GM11168 (cell line): ENCODE data around the gene TRIM29.
"Not testable (repeated sequence)": the region's sequence is repeated elsewhere in the genome, so short reads cannot be mapped to it uniquely, and the experiment has no call there.

Source experiments
- in situ Hi-C: fragments of 300-500 bp; cut with MboI; formaldehyde crosslinking; loops from one replicate; pipeline ENCODE4 v1.12.0; 2022; ENCODE audit warnings: low sequenced_read_pairs; ENCODE audit not compliant: unreplicated experiment

TRIM29 gene, protein sequence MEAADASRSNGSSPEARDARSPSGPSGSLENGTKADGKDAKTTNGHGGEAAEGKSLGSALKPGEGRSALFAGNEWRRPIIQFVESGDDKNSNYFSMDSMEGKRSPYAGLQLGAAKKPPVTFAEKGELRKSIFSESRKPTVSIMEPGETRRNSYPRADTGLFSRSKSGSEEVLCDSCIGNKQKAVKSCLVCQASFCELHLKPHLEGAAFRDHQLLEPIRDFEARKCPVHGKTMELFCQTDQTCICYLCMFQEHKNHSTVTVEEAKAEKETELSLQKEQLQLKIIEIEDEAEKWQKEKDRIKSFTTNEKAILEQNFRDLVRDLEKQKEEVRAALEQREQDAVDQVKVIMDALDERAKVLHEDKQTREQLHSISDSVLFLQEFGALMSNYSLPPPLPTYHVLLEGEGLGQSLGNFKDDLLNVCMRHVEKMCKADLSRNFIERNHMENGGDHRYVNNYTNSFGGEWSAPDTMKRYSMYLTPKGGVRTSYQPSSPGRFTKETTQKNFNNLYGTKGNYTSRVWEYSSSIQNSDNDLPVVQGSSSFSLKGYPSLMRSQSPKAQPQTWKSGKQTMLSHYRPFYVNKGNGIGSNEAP

DNA sequence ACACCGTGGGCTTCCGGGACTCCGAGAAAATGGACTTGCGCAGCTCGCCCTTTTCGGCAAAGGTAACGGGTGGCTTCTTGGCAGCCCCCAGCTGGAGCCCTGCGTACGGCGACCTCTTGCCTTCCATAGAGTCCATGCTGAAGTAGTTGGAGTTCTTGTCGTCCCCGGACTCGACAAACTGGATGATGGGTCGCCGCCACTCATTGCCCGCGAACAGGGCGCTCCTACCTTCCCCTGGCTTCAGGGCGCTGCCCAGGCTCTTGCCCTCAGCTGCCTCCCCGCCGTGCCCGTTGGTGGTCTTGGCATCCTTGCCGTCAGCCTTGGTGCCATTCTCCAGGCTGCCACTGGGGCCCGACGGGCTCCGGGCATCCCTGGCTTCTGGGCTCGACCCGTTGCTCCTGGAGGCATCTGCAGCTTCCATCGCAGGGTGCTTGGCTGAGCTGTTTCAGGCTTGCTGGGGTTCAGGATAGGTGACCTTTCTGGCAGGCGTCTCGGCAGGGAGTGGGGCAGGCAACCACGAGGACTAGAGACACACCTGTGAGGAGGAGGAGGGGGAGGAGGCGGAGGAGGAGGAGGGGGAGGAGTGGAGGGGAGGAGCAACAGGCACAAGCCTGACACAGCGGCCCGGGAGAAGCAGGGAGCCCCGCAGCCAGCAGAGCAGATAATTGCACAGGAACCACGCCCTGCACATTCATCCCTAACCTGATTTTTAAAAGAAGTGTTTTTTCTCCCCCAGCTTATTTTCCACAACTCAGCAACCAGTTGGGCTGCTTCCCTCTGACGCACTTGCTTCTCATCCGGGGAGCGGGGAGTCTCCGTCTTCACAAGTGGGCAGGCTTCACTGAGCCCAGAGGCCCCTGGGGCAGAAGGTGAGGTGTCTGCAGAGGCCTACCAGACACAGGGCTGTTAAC is at the start of gene TRIM29:
Gene TRIM29, minus strand, starts transcription at position 503 of the 911 bp plus-strand sequence. Its CDS starts 82 bp downstream, at position 421.
- in situ Hi-C loops: no loop called here

DNA sequence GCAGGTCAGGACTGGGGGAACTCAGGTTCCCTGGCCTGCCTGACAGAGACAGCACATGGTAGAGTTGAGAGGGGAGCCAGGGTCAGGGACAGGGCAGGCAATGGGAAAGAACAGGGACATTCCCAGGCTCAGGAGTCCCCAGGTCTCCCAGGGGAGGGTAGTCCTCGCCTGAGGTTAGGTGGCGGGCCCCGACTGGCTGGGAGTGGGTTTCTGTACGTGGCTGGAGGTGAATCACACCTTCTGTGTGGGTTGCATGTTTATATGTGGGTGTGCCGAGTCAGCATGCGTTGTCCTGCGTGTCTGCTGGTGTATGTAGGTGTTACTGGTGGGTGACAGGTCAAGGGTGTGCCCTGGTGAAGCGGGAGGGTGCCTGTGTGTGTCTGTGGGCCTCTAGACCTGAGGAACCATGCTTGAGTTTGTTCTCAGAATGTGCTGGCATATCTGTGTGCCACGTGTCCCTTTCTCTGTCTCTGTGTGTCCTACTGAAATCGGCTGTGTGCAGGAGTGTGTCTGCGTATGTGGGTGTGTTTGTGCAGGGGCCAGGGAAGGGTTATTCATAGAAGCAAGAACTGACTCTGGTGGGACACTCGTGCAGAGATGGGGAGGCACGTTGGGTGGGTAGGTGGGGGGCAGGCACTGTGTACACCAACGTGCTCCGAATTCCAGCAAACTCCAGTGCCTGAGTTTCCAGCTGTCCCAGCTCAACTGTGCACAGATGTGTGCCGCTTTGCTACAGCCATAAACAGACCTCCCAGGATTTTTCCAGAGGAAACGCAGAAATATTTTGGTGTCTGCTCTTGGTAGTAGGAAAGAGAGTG is 49.1 kb upstream of the TRIM29 start:
- in situ Hi-C loops: no loop called here

DNA sequence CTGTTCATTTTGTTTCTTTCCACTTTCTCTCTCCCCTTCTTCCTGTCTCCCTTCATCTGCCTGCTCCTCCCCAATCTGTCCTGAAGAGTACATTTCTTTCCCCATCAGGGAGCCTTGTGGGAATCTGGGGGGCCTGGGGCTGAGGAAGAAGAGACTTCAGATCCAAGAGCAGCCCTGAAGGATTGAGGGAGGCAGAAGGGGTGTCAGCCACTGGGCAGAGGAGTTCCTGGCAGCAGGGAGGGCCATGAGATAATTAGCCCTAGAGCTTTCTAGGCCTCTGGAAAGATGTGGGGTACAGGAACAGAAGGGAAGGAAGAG is 48.5 kb upstream of the TRIM29 start:
- in situ Hi-C loops: no loop called here

DNA sequence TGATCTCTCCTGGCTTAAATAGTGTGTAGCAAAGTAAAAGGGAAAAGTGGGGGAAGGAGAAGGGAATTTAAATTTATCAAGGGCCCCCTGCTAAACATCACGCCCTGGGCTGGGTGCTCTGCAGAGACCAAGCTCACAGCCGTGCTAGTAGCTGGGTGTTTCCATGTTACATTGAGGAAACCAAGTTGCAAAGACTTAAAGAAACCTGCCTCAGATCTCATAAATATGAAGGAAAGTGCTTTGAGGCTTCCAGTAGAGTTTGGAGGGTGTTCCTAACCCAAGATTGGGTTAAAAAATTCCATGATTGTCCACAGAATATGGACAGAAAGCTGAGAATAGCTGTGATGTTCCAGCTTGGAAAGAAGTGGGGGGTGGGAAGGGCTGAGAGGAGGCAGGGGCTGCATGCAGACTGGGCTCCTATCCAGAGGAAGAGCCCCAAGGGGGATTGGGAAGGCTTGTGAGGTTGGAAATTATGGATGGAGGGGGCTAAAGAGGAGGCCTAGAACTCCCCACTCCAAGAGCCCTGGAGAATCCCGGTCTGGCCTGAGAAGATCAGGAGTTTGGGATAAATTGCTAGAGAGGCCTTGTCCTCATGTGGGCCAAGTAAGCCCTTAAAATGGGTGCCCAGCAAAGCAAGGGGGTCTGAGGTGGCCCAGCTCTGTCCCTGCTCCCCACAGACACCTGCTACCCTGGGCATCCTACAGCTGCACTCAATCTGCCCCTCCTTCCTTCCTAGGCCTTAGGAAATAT is 48.0 kb upstream of the TRIM29 start:
- in situ Hi-C loops: no loop called here

DNA sequence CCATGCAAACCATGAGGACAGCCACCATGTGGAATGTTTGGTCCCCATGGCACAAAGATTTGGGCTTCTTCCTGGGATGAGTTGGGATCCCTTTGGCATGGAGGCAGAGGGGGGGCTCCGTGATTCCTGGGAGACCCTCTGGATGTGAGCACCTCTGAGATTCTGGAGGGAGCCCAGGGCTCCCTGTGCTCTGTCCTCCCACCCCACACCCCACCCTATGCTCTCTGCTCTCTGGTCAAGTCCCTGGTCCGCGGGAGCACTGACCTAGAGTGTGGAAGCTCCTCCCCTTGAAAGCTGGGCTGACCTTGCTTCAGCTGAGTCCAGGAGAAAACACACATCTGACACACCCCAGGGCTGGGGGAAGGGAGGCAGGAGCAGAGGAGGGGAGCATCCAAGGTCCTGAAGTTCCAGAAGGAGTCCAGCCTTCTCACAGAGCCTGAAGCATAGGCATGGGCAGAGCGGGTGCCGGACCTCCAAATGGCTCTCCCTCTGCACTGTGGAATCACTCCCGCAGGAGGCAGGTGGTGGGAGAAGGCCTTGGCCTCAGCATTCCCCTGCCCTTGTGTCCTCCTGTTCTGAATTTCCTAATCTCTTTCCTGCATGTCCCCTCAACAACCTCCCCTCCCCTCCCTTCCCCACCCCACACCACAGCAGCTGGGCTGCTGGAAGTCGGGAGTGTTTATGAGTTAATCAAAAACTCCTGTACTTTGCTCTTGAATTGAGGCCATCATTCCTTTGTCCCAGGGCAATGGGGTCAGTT is 47.2 kb upstream of the TRIM29 start:
- in situ Hi-C loops: no loop called here

DNA sequence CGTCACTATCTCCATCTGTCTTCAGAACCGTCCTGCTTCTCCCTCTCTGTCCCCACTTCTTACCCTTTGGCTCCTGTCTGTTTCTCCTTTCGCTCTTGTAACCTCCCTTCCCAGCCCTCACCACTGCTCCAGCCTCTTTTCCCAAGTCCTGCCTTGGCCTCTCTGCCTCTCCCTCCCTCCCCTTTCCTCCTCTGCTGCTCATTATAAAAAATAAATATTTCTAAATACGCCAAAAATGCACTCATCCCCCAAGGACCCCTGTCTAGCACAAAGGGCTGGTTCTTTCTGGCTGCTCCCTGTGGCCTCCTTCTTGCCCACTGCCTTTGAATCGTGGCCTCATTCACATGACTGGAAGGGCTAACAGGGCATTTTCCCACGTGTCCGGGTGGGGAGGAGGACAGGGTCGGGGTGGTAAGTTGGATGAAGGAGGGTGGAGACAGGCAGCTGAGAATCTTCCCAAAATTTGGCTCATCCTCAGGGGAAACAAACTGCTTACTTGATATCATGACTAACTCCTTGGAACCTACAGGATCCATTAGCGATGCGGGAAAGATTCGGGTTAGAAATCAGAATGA is 46.5 kb upstream of the TRIM29 start:
- in situ Hi-C loops: no loop called here

DNA sequence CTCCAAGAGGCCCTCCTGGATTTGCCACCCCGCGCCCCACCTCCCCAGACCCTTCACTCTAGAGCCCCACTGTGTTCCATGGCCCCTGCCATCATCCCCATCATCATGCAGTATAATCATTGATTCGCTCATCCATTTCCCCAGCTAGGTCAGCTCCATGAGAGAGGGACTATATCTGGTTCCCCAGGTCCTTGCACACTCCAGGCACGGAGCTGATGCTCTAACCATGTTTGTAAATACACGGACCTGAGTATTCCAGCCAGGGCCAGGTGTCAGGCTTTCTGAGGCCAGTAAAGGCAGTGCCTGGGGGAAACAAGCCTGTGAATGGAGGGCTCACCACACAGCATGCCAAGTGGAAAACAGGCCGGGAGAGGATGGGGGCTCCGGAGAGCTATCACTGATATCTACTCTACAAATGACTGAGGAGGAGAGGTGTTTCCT is 45.8 kb upstream of the TRIM29 start:
- in situ Hi-C loops: no loop called here

DNA sequence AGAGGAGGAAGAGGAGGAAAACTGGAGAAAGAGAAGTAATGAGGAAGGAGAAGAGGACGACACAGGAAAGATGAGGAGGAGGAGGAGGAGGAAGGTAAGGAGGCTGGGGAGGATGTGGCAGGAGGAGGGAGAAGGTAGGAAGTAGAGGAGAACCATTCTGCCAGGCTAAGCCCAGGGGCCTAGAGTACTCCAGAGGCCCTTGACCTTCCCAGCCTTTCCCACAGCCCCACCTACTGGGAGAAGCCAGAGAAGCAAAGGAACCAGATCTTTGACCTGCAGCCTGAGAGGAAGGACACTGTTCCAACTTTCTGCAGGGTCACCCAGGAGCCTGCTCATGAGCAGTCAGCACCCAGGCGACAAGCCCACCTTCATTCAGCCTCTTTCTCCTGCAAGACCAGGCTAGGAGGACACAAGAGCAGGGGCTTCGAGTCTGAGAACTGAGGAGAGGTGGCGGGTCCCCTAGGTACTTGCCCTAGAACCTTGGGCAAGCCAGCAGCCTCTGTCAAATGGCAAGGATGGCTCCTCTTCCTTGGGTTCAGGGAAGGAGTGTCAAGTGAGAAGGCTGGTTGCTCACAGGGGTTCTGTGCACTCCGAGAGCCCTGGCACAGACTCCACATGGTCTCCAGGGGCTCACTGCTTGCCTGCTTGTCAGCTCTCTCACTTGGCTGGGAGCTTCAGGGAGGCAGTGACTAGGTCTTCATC is 45.0 kb upstream of the TRIM29 start:
- in situ Hi-C loops: no loop called here

DNA sequence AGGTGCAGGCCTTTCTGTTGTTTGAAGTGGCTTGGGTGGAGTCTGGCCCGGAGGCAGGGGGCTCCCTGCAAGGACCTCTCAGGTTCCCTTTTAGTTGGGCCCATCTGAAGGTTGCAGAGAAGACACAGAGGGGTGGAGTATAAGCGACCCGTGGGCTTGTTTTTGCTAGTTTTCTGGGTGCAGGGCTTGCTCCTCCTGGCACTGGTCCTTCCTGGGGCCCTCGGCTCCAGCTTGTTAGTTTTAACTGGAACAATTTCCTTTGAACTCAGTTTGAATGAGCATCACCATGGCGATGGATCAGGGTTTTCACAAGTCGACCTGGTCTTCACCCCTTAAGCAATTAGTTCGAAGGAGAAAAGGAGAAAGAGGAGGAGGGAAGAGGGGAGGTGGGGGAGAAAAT is 44.5 kb upstream of the TRIM29 start:
- in situ Hi-C loops: no loop called here

DNA sequence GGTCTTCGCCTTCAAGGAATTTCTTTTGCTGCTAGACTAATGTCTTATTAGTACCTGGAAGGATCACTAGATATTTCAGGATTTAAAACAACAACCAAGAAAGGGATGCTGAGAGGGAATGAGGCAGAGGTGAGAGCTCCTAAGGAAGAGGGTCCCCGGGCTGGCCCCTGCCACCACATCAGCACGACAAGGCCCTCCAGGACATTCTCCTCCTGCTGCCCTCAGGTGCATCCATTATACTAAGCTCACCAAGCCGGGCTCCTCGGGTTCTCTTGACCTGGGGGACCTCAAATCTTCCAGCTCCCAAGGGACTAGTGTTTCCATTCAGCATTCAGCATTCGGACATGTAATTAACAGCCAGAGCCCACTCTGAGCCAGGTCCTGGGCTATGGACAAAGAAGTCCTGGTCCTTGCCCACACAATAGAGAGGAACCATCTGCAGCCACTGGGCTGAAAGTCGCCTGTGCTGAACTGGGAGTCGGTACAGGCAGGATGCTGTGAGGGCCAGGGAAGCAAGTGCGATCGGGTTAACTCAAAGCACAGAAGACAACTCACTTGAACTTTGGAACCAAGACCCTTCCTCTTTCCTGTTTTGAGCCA is 43.6 kb upstream of the TRIM29 start:
- in situ Hi-C loops: no loop called here

DNA sequence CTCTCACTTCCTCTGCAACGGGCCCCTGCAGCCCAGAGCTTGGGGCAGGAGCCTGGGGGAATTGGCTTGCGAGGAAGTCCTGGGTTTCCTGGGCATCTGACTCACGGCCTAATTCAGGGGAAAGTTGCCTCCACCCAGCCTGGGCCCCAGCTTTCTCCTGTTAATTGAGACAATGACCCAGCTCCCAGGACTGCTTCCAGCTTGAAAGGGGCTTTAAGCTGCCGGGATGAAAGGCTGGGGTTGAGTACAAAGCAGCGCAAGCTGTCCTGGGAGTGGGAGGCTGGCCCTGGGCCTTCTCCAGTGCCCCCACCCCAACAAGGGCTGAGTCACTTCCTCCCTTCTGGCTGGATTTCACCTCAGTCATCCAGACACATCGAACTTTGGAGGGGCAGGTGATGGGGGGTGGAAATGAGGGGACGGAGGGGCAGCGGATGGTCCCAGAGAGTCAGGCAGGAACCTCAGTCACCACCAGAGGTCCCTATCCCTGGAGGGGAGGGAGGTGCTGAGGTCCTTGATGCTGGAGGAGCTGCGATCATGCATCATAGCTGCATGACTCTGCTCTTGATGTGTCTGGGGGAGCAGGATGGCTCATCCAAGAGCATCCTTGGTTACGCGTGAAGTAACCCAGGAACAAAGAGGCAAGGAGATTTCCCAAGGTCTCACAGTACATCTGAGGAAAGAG is 42.8 kb upstream of the TRIM29 start:
- in situ Hi-C loops: no loop called here

DNA sequence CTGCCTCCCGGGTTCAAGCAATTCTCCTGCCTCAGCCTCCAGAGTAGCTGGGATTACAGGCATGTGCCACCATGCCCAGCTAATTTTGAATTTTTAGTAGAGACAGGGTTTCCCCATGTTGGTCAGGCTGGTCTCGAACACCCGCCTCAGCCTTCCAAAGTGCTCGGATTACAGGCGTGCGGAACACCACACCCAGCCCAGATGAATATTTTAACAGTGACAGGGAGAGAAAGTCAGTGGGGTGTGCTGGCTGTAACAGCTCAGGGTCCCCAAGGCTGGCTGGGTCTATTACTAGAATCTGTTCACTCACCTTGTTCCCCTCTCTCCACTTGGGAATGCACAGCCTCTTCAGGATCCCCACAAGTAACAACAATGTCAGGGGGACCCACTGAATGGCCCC is 42.1 kb upstream of the TRIM29 start:
- in situ Hi-C loops: not testable (repeated sequence)

DNA sequence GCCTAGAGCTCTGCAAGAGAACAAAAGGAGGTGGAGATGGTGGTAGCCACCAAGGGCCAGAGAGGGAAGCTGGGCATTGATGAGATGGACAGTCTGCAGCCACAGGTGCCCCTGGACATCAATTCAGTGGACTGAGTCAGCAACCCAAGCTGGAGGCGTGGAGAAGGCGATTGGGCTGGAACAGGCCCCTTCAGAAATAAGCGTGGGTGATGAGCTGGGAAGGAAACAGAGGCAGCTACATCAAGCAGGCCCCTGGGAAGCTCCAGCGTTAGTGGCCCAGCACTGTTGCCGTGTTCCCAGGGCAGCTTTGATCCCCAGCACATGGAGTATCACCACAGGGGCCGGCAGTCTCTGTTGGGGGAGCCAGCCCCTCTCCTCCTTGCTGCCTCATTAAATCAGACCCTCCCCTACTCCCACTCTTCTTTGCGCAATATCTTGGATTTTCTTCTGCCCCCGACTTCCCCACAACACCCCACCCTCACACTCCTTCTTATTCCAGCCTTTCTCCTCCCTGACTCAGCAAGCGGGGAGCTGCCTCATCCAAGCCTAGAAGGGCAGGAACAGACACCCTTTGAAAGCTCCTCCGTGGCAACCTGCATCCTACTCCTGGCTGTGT is 41.3 kb upstream of the TRIM29 start:
- in situ Hi-C loops: loop anchor here (10.0 kb wide), 1 partner anchor 46 kb away; no protein-coding TSS in a partner anchor

DNA sequence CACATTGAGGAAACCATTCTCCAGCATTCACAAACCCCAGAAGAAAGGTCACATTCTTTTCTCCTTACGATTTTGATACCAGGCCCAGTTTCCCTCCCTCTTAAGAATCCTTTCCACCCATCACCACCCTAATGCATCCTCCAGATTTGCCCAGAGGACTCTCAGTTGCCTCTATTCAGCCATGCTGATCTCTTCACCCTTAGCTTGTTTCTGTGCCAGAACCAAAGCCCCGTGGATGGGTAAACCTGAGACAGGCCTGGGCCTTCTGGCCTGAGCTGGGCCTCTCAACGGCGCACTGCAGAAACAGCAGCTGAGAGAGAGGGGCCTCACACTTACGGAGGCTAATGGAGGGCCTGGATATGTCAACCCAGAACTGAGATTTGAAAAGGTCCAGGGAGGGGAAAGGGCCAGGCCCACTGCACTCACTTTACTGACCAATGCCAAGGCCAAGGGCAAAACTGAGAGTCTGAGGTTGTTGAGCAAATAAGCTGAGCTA is 40.7 kb upstream of the TRIM29 start:
- in situ Hi-C loops: loop anchor here (10.0 kb wide), 1 partner anchor 46 kb away; no protein-coding TSS in a partner anchor

DNA sequence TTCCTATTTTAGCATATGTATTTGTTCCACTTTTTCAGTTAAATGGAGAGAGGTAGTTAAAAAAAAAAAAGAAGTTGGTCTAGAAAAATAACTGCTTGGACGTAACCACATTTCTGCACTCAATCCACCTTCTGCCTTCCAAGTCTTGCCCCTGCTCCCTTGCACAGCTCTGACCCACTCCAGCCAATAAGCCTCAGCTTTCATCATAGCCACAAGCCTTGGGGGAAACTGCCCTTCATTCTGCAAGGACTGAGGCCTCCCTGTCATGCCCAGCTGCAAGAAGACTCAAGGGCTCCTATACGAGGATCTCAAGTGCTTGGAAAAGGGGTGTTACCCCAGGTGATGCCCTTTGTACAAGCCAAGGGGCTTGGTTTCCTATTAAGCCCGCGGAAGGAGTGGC is 37.0 kb upstream of the TRIM29 start:
- in situ Hi-C loops: loop anchor here (5.0 to 10.0 kb wide), 2 partner anchors 50 to 122 kb away; no protein-coding TSS in a partner anchor

DNA sequence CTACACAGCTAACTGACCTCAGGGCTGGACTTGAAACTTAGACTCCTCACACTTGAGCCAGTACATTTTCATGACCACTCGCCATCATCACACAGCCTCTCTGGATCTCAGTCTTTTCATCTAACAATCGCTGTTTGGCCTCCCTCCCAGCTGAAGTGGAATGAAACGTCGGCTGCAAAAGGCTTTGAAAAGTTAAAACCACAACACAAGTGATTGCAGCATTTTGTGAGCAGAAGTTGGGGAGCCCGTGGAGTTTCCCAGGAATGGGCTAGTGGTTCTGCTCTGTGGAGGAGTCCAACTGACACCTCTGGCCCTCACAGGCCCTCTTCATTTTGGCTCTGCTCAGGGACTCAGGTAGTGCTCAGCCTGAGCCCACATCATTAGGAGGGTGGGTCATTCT is 35.9 kb upstream of the TRIM29 start:
- in situ Hi-C loops: loop anchor here (5.0 to 10.0 kb wide), 2 partner anchors 51 to 123 kb away; no protein-coding TSS in a partner anchor
